Measurements from ENCODE around the gene GAS7.

The GAS7 gene

DNA sequence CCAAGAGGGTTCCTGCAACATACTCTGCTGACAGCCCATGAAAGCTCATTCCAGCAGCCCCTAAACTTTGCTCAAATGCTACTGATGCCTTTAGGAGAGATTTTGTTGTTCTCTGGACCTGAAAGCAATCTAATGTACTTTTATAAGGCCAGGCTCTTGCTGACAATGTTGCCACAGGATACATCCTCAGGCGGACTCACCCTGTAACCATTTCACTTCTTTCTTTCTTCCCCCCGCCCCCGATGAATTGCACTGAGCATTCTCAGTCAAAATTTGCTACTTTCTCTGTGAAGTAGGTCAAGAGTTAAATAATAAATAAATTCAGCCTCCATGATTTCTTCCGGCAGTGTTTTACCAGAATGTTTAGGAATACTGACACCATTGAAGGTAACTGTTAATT is 1.5 kb downstream of the GAS7 start:
- no peak overlapping the region for H3K27ac ChIP-seq (ENCODE audit: low read depth, low read length, poor library complexity, severe bottlenecking)
- no peaks in the 10 kb centered on the region for H3K27me3 ChIP-seq (ENCODE audit: insufficient read depth, low read length)
- H3K4me1 ChIP-seq (ENCODE audit: insufficient read depth, low read length, severe bottlenecking), result no peaks in the 10 kb centered on the region
- H3K36me3 ChIP-seq (ENCODE audit: insufficient read depth, low read length), result no peaks in the 10 kb centered on the region; the same call in 1 of the 2 replicates
- H3K4me3 ChIP-seq (ENCODE audit: low read depth, low read length, poor library complexity, severe bottlenecking), result no peak overlapping the region
- no peaks in the 10 kb centered on the region for H3K9me2 ChIP-seq (ENCODE audit: low read depth, low read length)
- H3K4me2 ChIP-seq (ENCODE audit: low read length), result no peak overlapping the region
- H2AFZ ChIP-seq (ENCODE audit: low read length), result no peak overlapping the region
- no peaks in the 10 kb centered on the region for H3F3A ChIP-seq (ENCODE audit: insufficient read depth, low read length)
- H4K20me1 ChIP-seq (ENCODE audit: insufficient read depth, low read length), result no peaks in the 10 kb centered on the region
- no peaks in the 10 kb centered on the region for H3K79me2 ChIP-seq (ENCODE audit: insufficient read depth, low read length)
- H3K9ac ChIP-seq (ENCODE audit: low read length), result no peak overlapping the region
- H3K9me3 ChIP-seq (ENCODE audit: low read length), result no peaks in the 10 kb centered on the region
- no peak for TF ChIP-seq EZH2 (IDR thresholded peaks at IDR 0.05; ENCODE audit: borderline replicate concordance, low read length)
- TF ChIP-seq, protein P1, sequence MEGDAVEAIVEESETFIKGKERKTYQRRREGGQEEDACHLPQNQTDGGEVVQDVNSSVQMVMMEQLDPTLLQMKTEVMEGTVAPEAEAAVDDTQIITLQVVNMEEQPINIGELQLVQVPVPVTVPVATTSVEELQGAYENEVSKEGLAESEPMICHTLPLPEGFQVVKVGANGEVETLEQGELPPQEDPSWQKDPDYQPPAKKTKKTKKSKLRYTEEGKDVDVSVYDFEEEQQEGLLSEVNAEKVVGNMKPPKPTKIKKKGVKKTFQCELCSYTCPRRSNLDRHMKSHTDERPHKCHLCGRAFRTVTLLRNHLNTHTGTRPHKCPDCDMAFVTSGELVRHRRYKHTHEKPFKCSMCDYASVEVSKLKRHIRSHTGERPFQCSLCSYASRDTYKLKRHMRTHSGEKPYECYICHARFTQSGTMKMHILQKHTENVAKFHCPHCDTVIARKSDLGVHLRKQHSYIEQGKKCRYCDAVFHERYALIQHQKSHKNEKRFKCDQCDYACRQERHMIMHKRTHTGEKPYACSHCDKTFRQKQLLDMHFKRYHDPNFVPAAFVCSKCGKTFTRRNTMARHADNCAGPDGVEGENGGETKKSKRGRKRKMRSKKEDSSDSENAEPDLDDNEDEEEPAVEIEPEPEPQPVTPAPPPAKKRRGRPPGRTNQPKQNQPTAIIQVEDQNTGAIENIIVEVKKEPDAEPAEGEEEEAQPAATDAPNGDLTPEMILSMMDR (IDR thresholded peaks at IDR 0.05; ENCODE audit: low read length), result no peak

DNA sequence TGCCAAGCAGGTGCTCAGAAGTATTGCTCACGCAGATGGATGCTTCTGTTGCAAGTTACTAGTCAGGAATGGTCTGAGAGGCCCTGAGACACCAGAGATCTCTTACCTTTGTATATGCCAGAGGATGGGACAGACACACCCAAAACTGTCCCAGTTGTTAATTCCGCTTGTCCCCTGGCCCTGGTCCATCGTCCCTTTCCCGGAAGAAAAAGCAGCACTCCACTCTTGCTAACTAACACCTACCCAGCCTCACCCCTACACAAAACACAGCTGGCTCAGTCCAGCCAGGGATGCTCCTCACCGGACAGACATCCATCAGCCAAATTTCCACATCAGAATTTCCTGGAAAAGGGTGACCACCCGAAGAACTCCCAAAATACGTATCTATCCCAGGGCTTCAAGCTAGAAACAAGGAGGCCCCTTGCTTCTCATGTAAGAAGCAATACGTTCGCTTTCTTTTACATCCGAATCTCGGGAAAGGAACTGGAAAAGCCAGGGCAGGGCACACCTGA is 2.0 kb downstream of the GAS7 start:
- H3K9ac ChIP-seq (ENCODE audit: low read length), result no peak overlapping the region
- H3K36me3 ChIP-seq (ENCODE audit: insufficient read depth, low read length), result no peaks in the 10 kb centered on the region; the same call in 1 of the 2 replicates
- H3K27ac ChIP-seq (ENCODE audit: low read depth, low read length, poor library complexity, severe bottlenecking), result no peak overlapping the region
- no peaks in the 10 kb centered on the region for H4K20me1 ChIP-seq (ENCODE audit: insufficient read depth, low read length)
- H2AFZ ChIP-seq (ENCODE audit: low read length), result no peak overlapping the region
- H3K27me3 ChIP-seq (ENCODE audit: insufficient read depth, low read length), result no peaks in the 10 kb centered on the region
- no peaks in the 10 kb centered on the region for H3K9me2 ChIP-seq (ENCODE audit: low read depth, low read length)
- no peak overlapping the region for H3K4me3 ChIP-seq (ENCODE audit: low read depth, low read length, poor library complexity, severe bottlenecking)
- H3K4me2 ChIP-seq (ENCODE audit: low read length), result no peak overlapping the region
- H3K9me3 ChIP-seq (ENCODE audit: low read length), result no peaks in the 10 kb centered on the region
- no peaks in the 10 kb centered on the region for H3K79me2 ChIP-seq (ENCODE audit: insufficient read depth, low read length)
- H3K4me1 ChIP-seq (ENCODE audit: insufficient read depth, low read length, severe bottlenecking), result no peaks in the 10 kb centered on the region
- no peaks in the 10 kb centered on the region for H3F3A ChIP-seq (ENCODE audit: insufficient read depth, low read length)
- TF ChIP-seq, protein P1 (IDR thresholded peaks at IDR 0.05; ENCODE audit: low read length), result no peak
- no peak for TF ChIP-seq EZH2 (IDR thresholded peaks at IDR 0.05; ENCODE audit: borderline replicate concordance, low read length)

DNA sequence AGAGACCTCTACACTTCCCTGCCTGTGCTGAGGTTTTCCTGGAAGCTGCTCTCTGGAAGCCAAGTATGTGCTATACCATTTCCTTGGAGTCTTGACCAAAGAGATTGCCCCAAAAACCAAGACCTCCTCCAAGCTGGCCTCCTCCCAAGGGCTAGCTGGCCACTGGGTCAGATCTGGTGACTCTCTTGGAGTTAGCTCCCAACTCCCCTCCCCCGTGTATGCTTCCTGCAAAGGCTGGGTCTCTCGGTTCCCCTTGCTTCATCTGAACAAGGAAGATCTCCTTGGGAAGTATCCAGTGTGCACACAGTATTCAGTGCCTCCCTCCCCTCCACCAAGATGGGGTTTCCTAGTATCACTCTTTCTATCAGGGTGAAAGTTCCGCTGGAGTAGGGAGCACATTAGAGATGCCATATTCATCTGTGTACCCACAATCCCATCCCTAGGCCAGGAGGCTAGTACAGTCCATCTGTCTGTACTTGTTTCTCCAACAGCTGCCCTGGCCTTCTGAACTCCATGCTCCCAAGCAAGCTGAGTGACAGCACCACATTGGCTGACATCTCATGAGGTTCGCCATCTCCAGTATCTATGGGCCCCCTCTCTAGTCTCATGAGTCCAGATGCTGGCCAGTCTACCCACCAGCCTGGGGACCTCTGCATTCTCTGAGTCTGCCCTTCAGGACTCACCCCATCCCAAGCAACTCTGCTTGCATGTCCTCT is 3.2 kb downstream of the GAS7 start:
- H2AFZ ChIP-seq (ENCODE audit: low read length), result no peak overlapping the region
- no peaks in the 10 kb centered on the region for H3K79me2 ChIP-seq (ENCODE audit: insufficient read depth, low read length)
- no peaks in the 10 kb centered on the region; the same call in 1 of the 2 replicates for H3K36me3 ChIP-seq (ENCODE audit: insufficient read depth, low read length)
- H3K27ac ChIP-seq (ENCODE audit: low read depth, low read length, poor library complexity, severe bottlenecking), result no peak overlapping the region
- no peak for TF ChIP-seq EZH2 (IDR thresholded peaks at IDR 0.05; ENCODE audit: borderline replicate concordance, low read length)
- TF ChIP-seq, protein P1 (IDR thresholded peaks at IDR 0.05; ENCODE audit: low read length), result no peak
- no peaks in the 10 kb centered on the region for H4K20me1 ChIP-seq (ENCODE audit: insufficient read depth, low read length)
- H3K4me3 ChIP-seq (ENCODE audit: low read depth, low read length, poor library complexity, severe bottlenecking), result no peak overlapping the region
- no peaks in the 10 kb centered on the region for H3F3A ChIP-seq (ENCODE audit: insufficient read depth, low read length)
- no peaks in the 10 kb centered on the region for H3K4me1 ChIP-seq (ENCODE audit: insufficient read depth, low read length, severe bottlenecking)
- H3K27me3 ChIP-seq (ENCODE audit: insufficient read depth, low read length), result no peaks in the 10 kb centered on the region
- no peaks in the 10 kb centered on the region for H3K9me2 ChIP-seq (ENCODE audit: low read depth, low read length)
- H3K4me2 ChIP-seq (ENCODE audit: low read length), result no peak overlapping the region
- H3K9ac ChIP-seq (ENCODE audit: low read length), result no peak overlapping the region
- no peaks in the 10 kb centered on the region for H3K9me3 ChIP-seq (ENCODE audit: low read length)
